ENCODE measurements around the gene GIGYF2.

The GIGYF2 gene

DNA sequence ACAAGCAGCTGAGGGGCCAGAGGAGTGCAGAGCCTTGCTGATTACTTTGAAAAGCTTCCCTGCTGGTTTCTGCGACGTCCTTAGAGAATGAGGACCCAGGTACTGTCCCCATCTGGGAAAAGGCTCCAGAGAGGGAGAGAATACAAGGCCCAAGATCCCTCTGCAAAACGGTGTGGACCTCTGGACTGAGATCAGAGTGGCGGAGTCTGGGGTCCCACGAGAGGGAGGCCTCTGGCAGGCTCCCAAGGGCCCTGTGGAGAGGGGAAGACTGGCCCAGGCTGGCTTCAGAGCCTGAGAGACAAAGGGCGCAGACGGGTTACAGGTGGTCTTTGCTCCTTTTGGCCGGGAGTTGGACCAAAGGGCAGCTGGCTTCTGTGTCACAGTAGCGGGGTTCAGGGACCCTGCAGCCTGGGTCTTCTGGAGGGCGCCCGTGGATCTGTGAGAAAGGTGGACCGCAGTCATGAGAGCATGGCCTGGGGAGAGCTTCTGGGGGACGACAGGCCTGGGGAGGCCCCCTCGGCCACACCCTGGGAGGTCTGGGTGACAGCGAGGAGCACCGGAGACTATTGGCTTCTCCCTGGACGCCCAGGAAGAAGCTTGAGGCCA, 173.7 kb downstream of the GIGYF2 start:
- DNase-seq, result no peak

DNA sequence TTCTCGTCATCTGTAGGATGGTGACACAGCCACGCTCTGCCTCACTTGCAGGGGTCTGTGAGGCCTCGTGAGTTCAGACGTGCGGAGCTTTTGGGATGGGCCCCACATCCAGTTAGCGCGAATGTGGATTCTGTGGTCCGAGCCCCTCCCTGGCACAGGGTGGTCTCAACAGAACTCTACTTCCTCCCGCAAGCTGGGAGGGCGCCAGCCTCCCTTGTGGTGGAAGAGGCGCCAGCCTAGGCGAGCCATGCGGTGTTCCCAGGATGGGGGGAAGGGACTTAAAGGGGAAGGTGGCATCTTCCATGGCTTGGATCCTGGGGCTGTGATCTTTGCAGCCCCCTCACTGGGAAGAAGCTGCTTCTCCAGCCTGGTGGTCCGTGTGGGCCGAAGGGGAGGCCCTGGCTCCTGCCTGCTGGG, 174.3 kb downstream of the GIGYF2 start:
- no peak for DNase-seq

DNA sequence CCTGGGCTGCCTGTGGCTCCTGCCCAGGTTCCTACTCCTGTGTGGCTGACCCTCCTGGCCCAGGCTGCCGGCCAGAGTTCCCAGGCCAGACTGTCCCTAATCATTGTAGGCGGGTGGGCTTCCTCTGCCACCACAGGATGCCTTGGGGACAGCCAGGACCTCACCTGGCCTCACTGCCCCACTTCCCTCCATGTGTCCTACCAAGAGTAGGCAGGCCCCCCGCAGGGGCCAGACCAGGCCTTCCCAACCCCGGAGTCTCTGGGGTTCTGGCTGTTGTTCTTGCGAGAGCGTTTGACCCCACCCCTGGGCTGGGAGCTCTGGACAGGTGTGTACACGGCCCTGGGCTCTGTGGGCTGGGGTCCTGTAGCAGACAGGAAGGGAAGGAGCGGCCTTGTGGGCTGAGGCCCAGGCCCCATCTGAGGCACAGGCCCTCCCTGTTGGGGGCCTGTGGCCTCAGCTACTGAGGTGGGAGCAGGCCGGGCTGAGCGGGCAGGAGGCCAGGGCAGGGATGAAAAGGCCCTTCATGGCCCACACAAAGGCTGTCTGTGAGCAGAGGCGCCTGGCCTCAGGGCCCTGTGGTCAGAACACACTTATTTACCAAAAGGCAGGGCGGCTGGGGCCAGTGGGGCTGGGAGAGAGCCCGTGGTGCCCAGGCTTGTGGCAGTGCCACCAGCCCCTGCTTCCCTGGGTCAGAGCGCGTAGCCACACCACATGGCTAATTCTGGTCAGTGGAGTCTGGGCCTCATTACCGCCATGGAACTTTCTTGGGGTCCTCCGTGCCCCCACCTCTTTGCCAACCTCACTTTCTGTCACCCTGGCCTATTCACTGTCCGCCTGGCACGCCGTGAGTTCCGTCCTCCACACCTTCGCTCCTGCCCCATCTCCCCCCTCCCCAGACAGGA, 175.0 kb downstream of the GIGYF2 start:
- DNase-seq, result no peak

DNA sequence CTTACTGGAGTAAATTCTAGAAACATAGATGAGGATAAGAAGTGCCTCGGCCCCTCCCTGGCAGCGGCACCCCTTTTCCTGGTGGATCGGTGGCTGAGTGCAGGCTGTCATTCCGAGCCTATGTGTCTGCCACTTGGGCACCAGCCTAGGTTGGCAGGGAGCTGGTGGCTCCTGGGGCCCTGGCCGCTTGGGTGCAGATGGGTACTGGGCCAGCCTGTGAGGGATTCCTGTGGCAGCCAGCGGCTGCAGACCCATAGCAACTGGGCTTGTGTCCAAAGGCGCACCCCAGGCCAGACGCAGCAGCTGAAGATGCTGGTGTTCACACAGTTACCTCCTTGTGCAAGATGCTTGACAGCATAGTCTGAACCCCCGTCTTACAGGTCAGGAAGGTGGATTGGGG, 175.7 kb downstream of the GIGYF2 start:
- no peak for DNase-seq

DNA sequence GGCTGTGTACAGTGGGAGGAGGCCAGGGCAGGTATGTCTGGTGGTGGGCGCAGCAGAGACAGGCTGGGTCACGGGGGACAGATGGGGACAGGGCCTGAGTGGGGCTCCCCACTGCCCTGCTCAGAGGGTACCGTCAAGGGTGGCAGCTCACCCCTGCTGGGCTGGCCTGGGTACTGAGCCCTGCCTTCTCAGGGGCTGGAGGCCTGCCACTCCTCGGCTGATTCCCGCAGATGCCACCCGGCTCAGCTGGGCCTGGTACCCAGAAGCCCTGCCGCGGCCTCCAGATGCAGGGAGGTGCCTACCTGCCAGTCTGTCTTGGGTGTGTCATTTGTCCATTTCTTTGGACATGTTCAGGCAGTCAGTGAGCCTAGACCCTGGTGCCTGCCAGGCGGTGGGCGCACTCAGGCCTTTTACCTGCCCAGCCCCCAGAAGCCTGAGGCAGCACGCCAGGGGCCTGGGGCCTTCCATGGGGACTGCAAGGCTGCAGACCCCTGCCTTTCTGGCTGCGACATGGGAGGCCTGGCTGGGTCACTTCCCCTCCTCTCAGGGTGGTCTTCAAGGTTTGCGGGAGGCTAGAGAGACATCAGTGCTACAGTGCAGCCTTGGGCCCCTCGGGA, 176.3 kb downstream of the GIGYF2 start:
- DNase-seq, result no peak

DNA sequence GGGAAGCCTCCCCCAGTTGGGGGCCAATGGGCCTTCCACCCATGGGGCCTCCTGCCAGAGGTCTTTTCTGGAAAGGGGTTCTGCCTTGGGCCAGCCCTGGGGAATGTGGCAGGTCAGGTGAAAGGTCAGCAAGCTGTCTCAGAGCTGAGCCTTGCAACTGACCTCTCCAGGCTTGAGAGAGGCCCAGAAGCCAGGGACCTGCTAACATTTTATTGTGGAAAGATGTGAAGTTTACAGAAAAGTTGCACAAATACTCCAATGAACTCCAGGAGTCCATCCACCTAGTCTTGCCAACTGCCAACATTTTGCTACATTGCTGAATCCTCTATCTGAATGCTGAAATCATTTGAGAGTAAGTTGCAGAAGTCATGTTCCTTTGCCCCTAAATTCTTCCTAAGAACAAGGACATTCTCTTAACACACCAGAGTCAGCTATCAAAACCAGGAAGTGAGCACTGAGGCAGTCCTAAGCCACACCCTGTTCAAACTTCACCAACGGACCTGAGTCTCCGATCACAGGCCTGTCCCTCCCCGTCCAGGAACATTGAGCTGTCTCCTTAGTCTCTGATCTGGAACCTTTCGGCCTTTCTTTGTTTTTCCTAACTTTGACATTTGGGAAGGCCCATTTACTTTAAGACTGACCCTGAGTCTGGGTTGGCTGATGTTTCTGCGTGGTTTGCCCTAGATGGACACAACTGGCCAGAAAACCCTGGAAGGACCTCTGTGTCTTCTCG, 176.9 kb downstream of the GIGYF2 start:
- no peak for DNase-seq

DNA sequence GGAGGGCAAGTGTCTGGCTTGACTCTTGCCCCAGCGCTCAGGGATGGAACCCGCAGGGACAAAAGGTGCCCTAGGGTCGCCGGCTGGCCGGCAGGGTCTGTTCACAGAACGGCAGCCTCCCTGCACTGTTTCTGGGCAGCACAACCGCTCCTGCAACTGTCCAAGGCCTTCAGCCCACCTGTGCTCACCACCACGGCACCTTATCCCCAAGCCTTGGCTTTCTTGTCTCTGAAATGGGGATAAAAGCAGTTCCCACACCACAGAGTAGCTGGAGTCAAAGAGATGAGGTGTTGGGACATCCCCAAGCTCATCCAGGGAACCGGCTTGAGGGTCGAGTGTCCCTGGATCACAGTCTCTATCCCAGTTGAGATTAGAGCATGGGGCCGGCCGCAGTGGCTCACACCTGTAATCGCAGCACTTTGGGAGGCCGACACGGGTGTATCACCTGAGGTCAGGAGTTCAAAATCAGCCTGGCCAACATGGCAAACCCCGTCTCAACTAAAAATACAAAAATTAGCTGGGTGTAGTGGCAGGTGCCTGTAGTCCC, 177.6 kb downstream of the GIGYF2 start:
- DNase-seq, result no peak

DNA sequence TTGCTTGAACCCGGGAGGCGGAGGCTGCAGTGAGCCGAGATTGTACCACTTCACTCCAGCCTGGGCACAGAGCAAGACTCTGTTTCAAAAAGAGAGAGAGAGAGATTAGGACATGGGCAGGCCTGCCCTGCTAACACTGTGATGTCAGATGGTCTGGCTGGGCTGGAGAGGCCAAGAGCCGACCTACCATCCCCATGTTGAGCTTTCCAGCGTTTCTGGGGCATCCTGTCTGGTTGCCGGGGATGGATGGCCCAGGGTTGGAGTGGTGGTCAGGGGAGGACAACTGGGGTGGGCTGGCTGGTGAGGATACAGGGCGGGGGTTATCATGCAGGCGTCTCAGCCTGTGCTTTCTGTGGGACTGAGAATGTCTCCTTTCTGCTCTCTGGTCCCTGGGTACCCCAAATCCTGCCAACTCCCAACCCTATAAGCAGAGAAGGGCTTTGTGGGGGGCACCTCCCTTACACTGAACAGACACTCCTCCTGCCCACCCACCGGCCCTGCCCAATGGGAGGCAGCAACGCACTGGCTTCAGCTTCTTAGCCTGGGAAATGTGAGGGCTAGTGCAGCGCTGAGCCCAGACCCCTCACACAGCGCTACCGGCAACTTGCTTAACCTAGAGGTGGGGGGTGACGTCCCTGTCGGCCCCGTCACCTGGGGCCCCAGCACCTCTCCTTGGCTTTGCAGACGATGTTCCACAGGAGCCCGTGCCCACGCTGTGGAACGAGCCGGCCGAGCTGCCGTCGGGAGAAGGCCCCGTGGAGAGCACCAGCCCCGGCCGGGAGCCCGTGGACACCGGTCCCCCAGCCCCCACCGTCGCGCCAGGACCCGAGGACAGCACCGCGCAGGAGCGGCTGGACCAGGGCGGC, 178.4 kb downstream of the GIGYF2 start:
- no peak for DNase-seq

DNA sequence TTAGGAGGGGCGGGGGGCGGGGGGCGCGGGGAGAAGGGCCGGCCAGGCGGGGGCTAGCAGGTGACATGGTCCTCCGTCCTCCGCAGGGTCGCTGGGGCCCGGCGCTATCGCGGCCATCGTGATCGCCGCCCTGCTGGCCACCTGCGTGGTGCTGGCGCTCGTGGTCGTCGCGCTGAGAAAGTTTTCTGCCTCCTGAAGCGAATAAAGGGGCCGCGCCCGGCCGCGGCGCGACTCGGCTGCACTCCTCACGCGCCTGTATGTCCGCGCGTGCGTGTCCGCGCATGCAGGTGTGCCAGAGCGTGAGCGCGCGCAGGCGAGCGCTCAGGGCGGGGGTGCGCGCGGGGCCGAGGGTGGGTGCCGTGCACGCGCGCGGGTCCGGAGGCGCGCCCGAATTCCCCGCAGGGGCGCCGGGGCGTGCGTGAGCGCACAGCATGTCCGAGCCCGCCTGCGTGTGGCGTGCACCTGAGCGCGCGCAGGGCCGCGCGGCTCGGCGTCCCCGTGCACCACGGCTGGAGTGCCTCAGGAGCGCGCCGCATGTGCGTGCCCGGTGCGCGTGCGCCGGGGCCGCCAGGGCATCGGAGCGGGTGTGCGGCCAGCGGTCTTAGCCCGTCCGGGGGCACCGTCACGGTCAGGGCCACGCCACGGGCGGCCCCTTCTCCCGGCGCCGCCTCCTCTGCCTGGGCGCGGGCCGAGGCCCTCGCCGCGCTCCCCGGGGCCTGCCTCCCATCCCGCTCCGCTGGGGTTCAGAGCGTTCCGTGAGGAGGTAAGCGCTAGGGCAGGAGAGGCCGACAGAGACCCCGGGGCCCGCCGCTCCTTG, 179.2 kb downstream of the GIGYF2 start:
- DNase-seq, result peak; percentile 6

DNA sequence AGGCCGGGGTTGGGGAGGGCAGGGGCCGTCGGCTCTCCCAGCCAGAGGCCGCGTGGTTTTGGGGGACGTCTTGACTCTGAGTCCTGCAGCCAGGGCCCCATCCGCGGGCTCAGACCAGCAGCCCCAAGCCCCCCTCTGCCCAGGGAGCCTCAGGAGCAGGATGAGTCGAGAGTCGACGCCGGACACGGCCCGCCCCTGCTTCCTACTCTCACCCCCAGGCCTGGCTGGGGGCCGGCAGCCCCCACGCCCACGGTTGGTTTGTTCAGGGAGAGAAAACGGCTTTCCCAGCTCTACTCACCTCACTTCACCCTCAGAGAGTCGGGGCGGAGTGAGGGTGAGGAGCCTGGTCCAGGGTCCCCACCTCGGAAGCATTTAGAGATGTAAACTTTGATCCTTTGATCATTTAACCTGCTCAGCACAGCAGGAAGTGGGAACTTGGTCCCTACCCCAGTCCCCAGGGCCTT, 179.9 kb downstream of the GIGYF2 start:
- DNase-seq, result no peak

DNA sequence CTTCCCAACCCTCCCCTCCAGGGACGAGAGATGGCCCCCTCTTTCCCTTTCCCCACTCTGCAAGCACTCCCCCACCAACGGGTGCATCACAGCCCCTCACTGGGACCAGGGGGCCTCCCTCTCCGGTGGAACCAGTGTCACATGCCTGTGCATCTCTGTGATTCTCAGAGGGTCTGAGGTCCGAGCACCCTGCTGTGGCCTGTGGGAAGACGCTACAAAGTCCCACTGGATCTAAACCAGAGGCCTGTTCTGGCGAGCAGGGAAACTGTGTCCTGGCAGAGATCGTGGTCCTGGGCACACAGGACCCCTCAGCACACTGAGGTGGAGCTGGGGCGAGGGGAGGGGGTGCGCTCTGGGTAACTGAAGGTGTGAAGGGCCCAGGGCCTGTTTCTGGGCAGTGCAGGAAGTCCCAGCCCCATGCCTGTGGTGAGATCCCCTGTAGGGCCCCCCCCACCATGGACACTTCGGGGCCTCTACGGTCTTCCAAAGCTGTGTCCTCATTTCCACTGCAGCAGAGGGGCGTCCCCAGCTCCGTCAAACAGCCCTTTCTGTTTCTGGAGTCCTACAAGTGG, 180.9 kb downstream of the GIGYF2 start:
- no peak for DNase-seq

DNA sequence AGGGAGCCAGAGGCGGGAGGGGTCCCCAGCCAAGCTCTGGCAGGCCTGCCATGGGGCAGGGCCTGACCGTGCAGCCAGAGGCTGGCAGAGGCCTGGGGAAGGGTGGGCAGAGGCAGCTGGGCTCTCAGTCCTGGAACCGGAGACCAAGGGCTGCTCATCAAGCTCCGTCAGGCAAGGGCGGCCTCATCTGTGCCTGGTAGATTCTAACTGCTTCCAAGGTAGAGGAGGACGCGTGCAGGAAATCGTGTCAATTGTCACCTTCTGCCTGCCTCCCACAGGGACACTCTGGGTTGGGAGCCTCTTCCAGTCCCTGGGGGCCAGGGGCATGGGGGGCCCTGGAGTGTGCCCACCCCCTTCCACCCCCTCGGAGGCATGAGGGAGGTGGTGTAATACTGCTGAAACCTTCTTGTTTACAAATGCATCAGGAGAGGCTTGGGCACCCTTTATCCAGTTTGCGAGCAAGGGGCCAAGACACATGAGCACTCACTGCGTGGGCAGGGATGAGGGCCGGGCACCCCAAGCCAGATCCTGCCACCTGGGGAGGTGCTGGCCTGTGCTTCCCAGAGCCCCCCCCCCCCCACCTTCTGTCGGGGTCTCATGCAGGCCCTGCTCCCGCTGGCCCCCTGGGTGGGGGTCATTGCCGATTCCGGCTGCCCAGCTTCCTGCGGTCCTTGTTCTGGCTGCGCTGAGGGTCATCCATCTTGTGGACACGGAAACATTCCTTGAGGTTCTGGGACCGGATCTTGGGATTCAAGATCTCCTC, 181.9 kb downstream of the GIGYF2 start:
- no peak for DNase-seq

DNA sequence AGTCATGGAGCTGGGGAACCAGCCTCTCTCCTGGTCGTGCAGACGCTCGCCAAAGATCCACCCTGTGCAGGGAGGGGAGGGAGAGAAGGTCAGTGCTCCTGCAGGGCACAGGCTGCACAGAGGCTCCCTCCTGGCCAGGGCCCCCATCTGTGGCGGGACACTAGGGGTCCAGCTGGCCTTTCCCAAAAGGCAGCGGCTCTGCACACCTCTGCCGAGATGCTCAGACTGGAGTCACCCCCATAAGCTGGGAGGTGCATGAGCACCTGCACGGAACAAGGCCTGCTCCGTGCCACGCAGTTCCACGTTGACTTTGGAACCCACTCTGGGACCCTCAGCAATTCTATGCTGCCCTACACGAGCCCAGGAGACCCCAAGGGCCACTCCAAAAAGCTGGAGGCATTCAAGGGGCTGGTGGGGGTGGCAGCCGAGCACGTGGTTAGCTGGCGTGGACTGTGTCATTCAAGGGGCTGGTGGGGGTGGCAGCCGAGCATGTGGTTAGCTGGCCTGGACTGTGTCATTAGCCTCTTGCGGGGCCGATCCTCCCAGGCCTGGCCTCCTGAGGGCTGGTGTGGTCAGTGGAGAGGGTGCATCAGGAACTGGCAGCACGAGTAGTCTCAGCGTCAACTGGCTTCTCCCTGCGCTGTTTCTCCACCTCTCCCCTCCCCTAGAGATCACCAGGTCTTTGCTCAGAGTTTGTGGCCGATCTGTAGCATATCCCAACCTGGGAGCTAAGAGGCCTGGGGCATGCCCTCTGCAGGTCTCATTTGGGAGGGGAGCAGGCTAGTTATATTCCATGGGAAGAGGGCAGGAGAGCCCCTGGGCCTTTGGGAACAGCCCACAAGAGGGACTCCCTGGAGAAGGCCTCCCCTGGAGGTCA, 182.7 kb downstream of the GIGYF2 start:
- no peak for DNase-seq

DNA sequence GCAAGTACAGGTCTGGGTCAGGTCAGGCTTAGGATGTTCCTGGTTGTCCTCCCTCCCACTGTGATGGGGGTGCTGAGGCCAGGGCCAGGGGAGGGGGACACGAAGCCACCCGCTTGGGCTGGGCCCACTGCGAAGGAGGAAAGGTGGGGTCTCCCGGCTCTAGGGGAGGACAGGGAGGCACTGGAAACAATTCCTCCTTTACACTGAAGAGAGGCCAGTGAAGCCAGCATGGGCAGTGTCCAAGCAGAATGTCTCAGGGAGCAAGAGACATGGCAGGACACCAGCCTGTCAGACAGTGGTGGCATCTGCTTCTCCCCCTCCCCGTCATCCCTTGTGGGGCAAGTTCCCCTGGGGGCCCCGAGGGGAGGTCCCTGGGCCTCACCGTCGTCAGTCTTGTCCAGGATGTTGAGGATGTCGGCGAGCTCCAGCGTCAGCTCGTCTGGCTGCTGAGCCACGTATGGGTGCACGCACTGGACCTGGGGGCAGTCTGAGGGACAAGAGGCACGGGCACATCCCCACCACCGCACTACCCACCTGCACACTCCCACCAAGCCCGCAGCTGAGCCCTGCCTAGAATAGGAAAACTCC, 183.7 kb downstream of the GIGYF2 start:
- DNase-seq, result no peak

DNA sequence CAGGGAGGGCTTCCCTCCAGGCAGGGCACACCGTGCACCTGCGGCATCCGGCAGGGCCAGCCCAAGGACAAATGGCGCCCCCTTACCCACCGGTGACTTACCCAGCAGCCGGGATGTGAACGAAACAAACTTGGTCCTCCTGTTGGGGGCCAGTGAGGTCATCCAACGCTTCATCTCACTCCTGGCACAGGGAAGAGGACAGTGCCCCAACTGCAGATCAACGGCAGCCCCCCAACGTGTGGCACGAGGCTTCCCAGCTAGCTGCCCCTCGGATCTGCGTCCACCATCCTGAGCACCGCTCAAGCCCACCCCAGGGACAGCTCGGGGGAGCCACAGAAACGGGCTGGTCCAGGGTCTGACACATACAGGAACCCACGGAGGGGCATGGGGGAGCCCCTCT, 185.0 kb downstream of the GIGYF2 start:
- DNase-seq, result no peak

DNA sequence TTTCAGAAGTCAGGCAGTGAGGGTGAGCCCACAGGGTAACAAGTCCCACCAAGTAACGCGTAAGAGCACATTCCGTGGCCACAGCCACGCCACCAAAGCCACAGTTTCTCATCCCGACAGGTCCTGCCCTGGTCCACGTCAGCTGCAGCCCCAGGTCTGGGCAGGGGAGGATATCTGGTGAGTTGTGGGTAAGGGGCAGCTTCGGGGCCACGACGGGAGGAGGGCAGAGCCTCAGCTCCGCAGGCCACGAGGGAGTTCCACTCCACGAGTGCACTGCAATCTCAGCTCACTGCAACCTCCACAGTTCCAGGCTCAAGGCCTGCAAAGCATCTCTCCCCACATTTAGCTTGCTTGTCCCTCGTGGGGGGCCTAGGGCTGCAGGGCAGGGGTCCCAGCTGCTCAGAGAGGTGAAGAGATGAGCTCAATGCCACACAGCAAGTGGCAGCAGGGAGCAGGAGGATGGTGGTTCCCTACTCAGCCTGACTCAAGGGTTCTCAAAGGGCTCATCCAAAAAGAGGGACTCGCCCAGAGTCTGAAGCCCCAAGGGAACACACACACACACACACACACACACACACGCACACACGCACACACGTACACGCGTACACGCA, 185.5 kb downstream of the GIGYF2 start:
- DNase-seq, result no peak

DNA sequence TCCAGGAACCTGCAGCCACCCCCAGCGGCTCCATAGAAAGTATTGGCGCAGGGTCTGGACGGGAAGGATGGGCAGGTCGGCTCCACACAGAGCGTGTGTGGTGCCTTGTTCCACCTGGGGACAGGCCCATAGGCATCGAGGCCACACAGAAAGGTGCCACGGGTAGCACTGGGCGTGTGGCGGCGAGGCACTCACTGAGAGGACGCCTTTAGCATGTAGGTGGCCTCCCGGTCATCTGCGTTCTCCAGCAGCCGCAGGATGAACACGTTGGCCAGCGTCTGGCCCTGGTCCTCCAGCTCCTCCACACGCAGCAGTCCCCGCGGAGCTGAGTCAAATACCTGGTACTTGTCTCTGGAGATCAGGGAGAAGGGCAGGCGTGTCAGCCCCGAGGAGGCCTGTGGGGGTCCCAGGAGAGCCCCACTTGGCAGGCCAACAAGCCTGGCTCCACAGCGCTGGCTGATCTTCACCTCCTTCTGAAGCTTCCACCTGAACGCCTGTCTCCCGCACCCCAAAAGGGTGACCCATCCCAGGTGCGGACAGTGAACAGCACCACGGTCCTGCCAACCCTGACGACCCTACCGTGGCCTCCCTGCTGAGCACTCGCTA, 186.1 kb downstream of the GIGYF2 start:
- no peak for DNase-seq
